C4-2B (cell line): ENCODE results near the gene SUMO3.

Source experiments
- CTCF ChIP-seq: fragments of 450-650 bp; conservative IDR thresholded peaks from 2 replicates; pipeline ENCODE4 v1.5.1; 2017; ENCODE audit warnings: mild to moderate bottlenecking
- ZFX ChIP-seq: fragments of 450-650 bp; IDR thresholded peaks from 2 replicates; pipeline ENCODE4 v1.6.1; 2017

- TF ChIP-seq CTCF = no peak
- no peak for TF ChIP-seq ZFX
These were observed 54.2 kb downstream of the SUMO3 start for GRCh38 chr21:44763451-44764318.
